Mononuclear cell (primary cell): Measurements from ENCODE around the gene MUS81. TPM values are rescaled to one million over a fixed set of nuclear protein-coding genes. Genes with fewer than 3 reads are reported as not detected.

ENCODE experiments used
- H3K27me3 ChIP-seq: 2 replicates; pipeline ENCODE4 v1.6.0; 2011; ENCODE audit warnings: low read length, control low read depth; ENCODE audit not compliant: insufficient read depth
- H3K4me1 ChIP-seq: 2 replicates; pipeline ENCODE4 v1.5.1; 2011; ENCODE audit warnings: mild to moderate bottlenecking, low read length, control low read depth; ENCODE audit not compliant: insufficient read depth
- H3K4me3 ChIP-seq: 2 replicates; pipeline ENCODE4 v1.5.1; 2011; ENCODE audit warnings: mild to moderate bottlenecking, low read length, moderate library complexity
- H3K9me3 ChIP-seq: 2 replicates; pipeline ENCODE4 v1.5.1; 2011; ENCODE audit warnings: low read depth, mild to moderate bottlenecking, control low read depth, low read length
- total RNA-seq: library from RNA; depleted of rRNA; stranded (reverse); fragments of >200 nt; gene quantifications from one replicate; pipeline ENCODE4 v1.2.3, GENCODE V29; 2012

MUS81 gene
- total RNA-seq, 1 donor: 17.3 TPM

DNA sequence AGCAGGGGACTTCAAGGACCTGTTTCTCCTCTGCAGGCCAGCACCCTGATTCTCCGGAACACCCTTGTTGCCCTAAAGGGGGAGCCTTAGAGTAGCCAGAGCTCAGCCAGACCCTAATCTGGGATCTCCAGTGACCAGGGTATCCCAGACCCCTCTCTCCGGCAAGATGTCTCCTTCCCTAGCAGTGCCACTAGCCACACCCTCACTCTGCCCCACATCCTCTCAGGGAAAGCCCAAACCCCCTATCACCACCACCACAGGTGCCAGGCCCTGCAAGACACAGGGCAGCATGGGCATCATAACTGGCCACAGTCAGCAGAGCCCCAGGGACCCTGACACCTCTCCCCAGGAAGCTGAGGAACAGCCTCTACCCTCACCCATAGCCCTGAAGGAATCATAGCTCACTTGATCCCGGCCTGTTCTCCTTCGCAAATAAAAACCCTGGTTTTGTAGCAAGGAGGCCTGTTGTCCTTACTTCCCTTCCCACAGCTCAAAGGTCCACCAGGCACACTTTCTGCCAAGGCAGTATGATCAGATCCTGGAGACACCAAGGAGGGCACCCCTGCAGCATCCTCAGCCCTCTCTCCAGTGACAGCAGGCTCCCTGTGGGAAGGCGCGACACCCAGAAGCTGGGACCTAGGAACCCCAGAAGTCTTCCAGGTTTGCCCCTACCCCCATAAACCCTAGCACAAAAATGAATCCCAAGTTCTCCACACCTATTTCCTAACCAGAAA lies 6.8 kb upstream of the MUS81 start:
- Histone ChIP-seq H3K4me1 (peaks cover 22% of the 10 kb centered on the region), H3K4me3 (no peak overlapping the region), H3K9me3 (no peaks in the 10 kb centered on the region), H3K27me3 (no peaks in the 10 kb centered on the region)

DNA sequence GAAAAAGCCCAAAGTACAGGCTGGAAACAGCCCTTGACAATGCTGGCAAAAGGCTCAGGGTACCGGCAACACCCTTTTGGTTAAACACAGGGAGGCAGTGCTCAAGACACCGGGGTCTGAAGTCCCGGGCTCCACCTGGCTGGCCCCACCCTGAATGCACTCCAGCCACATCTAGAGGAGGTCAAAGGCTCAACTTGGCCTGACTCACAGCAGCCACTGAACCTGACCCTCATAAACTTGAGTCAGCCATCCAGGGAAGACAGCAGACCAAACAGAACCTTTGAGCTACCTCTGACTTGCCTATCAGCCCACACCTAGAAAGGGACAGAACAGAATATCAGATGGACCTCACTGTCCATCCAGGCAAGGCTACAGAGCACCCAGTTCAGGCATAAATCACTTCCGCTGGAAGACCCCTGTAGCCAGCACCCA lies 6.1 kb upstream of the MUS81 start:
- no peaks in the 10 kb centered on the region for H3K9me3 ChIP-seq
- no peak overlapping the region for H3K4me3 ChIP-seq
- H3K4me1 ChIP-seq: peaks cover 30% of the 10 kb centered on the region
- H3K27me3 ChIP-seq: no peaks in the 10 kb centered on the region

DNA sequence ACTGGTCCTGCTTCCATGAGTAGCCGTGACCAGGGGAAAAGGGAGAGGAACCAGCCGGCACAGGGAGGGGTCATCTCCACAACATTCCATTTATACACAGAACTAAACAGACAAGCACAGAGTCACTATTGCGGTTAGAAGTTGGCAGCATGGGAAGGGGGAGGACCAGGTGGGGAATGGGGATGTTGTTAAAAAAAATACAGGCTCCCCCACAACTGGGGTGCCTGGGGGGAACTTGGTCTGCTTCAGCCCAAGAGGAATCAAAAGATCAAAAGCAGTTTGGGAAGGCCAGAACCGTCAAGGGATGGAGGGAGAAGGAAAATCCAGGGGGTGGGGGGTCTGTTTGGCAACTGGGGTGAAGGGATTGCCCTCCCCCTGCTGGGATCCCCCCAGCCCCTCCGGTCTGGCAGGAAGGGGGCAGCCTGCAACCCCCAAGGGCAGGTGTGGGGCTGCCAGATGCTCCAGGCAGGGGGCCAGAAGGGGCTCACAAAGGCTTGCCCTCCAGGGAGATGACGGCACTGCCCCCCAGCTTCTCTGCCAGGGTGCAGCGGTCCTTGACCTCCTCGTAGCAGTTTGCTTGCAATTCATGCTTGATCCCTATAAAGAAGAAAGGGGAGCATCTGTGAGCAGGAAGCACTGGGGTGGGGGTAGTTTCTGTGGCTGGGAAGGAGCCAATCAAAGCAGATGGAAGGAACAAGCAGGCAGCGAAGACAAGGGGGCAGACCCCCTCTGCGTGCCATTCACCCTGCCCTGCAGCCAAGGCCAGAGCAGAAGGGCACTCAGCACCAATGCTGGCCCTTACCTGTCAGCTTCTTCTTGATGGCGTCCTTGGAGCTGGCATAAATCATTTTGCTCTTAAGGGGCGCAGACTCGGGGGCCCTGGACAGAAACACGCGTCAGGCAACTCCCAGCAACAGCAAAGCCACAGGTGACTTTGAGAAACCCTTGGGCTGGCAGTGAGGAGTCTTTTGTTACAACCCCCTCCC lies 5.1 kb upstream of the MUS81 start:
- Histone ChIP-seq H3K4me3 (no peak overlapping the region), H3K27me3 (no peaks in the 10 kb centered on the region), H3K4me1 (peaks cover 39% of the 10 kb centered on the region), H3K9me3 (no peaks in the 10 kb centered on the region)

DNA sequence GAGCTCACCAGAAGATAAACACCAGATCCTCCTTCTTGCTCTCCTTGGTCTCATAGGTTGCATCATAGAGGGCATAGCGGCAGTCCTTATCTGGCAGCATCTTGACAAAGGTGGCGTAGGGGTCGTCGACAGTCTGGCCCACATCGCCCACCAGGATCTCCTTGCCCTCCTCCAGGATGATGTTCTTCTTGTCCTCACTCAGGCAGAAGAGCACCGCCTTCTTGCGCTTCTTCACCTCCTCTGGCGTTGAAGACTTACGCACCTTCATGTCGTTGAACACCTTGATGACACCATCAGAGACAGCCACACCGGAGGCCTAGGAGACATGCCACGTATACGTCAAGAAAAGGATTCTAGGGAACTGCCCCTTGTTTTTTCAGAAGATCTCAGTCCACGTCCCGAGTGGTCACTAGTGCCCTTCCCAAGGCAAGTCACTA lies 4.3 kb upstream of the MUS81 start:
- H3K4me1 ChIP-seq: peaks cover 41% of the 10 kb centered on the region
- peak overlapping the region; percentile 94 for H3K4me3 ChIP-seq
- H3K27me3 ChIP-seq: no peaks in the 10 kb centered on the region
- H3K9me3 ChIP-seq: no peaks in the 10 kb centered on the region

DNA sequence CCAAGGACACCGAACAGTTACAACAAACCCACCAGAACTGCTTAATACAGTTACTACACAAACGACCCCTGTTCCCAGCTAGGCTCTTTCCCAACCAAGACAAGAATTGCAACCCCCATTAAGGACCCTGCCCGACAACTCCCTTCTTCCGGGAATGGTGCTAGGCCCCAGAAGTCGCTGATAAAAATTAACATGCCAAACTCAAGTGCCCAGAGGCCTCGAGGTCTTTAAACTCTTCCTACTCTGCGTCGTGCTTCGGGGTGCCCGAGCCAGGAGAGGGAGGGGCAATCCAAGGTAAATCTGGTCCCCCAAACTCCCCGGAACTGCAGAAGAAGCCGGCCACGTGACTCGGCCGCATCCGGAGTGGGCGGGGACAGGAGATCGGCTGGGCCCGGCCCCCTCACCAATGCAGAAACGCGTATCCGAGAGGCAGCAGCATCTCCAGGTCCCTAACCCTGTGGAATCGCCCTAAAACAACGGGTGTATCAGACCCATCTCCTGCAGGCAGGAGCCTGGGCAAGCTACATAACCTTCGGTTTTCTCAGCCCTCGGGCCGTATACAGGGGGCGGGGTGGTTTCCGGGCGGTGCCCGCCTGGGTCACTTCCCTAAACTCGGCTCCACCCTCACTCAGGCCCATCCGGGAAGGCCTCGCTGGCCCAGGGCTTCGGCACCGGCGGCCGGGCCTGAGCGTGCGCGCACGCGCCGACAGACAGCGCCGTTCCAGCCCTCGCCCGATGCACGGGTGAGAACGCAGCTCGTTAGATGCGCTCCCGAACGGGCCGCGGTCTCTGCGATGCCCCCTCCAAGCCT lies 3.3 kb upstream of the MUS81 start:
- Histone ChIP-seq H3K4me3 (peak overlapping the region; percentile 94), H3K27me3 (no peaks in the 10 kb centered on the region), H3K4me1 (peaks cover 50% of the 10 kb centered on the region), H3K9me3 (no peaks in the 10 kb centered on the region)

DNA sequence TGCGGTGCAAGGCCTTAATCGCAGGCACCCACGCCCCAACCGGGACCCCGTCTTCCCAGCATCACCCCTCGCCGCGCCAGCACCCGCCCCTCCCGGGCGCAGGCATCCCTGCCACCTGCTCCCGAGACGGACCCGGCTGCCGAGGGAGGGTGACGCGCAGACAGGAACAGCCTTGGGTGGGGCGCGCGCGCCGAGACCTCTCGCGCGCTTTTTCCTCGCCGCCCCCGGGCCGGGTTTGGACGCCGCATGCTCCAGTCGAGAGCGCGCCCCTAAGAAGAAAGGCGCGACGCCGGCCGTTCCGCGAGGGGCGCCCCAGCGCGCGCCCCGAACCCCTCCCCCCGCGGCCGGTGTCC lies 2.8 kb upstream of the MUS81 start:
- Histone ChIP-seq H3K4me3 (peak overlapping the region; percentile 94), H3K4me1 (peaks cover 56% of the 10 kb centered on the region), H3K27me3 (no peaks in the 10 kb centered on the region), H3K9me3 (no peaks in the 10 kb centered on the region)

DNA sequence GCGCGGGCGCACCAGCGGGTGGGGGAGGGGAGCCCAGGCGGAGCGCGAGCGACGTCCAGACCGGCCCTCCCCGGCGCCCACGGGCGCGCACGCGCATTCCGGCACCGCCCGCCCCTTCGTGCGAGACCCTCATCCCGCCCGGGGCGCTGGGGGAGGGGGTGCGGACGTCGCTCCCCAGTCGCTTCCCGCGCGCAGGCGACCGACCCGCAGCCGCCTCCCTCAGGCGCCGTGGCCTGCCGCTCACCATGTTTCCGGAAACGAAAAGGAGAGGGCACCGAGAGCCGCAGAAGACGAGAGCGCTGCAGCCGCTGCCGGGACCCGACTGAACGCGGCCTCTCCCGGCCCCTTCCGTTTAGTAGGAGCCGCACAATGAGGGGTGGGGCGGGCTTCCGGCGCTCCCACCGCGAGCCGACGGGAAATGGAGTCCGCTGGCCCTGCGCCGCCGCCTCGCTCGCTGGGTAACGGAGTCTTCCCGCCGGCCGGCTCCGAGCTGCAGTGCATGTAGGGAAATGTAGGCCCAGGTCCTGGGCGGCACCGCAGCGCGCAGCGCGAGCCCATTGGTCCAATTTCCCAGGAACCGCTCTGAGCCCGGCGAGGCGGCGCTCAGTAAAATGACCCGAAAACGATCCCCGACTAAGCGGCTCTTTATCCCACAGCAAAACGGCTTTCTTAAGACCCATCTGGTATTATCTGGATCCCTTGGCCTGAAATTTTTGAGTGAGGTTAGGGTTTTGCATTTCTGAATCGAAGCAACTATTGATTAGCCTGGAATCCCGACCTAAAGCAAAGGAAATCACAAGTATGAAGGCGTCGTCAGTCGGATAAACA lies 2.2 kb upstream of the MUS81 start, which contains the start of gene CFL1:
CFL1 (minus strand) TSS at position 328 of the 828 bp plus-strand sequence; CDS start at position 247, 81 bp downstream.
- H3K4me1 ChIP-seq: peaks cover 56% of the 10 kb centered on the region
- H3K9me3 ChIP-seq: no peaks in the 10 kb centered on the region
- no peaks in the 10 kb centered on the region for H3K27me3 ChIP-seq
- H3K4me3 ChIP-seq: peak within 1 kb of the TSS; percentile 94

DNA sequence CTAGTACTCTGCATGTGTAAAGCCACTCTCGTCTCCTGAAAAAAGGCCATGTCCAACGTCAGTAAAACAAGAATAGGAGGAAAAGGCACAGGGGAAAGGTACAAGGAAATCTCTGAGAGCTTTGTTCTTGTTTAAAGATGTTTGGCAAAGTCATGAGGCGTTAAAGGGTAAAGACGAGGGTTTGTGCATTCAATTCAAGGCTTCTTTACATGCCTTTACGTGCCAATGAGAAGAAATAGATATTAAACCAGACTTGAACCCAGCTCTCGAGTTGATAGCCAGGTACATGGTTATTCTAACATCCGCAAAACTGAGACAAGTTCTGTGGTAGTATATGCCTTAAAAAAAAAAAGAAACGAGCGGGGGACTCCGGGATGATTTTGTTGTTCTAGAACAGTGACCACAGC lies 1.5 kb upstream of the MUS81 start:
- H3K27me3 ChIP-seq: no peaks in the 10 kb centered on the region
- peak overlapping the region; percentile 94 for H3K4me3 ChIP-seq
- H3K4me1 ChIP-seq: peaks cover 56% of the 10 kb centered on the region
- no peaks in the 10 kb centered on the region for H3K9me3 ChIP-seq

DNA sequence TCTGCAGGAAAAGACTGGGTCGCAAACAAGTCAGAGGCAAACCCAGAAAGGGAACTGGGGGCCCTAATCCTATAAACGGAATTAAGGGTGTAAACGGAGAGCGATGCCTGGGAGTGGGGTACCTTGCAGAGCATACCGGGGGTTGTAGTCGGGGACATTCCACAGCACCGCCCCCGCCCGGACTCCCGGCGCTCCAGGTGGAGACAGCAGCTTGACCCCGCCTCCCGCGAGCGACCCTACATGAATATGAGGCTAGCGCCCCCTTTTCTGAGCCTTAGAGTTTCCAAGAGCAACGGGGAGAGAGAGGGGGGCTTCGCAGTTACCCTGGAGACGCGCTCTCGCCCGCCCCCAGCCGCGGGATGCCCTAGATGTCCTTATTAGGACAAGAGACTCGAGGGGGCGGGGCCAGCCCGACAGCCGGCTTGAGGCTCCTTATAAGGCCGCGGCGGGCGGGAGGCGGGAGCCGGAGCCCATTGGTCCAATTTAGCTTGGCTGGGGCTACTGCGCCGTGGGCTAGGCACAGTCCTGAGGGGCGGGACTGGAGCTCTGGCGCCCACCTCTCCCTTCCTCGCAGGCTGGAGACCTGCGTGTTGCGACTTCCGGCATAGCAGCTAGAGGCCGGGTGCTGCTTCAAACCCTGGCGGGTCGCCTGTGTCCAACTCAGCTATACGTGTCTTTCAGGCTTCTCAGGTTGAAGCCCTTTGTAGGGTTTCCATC lies 980 bp upstream of the MUS81 start:
- H3K4me1 ChIP-seq: peaks cover 52% of the 10 kb centered on the region
- H3K4me3 ChIP-seq: peak overlapping the region; percentile 94
- no peaks in the 10 kb centered on the region for H3K27me3 ChIP-seq
- H3K9me3 ChIP-seq: no peaks in the 10 kb centered on the region

DNA sequence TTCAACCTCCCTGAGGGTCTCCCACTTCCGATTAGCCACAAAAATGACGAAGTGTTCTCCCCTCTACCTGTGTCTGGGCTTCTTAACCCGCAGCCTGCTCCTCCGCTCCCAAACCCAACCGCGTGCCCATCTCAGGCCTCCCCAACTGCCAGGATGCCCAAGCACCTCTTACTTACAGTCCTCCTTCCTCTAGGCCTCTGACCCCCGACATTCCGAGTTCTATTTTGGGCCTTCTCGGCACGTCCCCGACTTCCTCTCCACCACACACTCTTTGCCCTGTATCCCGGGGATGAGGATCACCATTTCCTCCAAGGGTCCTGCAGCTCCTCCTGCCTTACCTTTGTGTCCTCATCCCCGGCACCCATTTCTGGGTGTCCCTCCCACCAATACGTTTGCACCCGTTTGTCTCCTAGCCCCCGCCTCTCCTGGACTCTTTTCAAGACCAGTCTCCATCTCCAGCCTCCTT lies 388 bp upstream of the MUS81 start:
- Histone ChIP-seq H3K4me1 (peaks cover 52% of the 10 kb centered on the region), H3K4me3 (peak overlapping the region; percentile 94), H3K9me3 (no peaks in the 10 kb centered on the region), H3K27me3 (no peaks in the 10 kb centered on the region)

DNA sequence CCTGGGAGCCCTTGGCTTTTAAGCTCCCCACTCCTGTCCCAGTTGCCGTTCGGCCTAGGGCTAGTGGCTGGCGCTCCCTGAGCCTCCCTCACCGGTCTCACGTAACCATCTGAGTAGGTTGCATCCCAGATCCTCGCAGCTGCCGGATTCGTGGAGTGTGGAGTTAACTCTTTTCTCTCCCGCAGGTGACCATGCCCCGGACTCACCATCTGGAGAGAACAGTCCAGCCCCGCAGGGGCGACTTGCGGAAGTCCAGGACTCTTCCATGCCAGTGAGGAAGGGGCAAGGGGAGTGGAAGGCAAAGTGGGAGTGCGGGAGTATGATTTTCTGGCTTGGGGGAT lies 902 bp downstream of the MUS81 start:
- peak overlapping the region; percentile 94 for H3K4me3 ChIP-seq
- peaks cover 42% of the 10 kb centered on the region for H3K4me1 ChIP-seq

DNA sequence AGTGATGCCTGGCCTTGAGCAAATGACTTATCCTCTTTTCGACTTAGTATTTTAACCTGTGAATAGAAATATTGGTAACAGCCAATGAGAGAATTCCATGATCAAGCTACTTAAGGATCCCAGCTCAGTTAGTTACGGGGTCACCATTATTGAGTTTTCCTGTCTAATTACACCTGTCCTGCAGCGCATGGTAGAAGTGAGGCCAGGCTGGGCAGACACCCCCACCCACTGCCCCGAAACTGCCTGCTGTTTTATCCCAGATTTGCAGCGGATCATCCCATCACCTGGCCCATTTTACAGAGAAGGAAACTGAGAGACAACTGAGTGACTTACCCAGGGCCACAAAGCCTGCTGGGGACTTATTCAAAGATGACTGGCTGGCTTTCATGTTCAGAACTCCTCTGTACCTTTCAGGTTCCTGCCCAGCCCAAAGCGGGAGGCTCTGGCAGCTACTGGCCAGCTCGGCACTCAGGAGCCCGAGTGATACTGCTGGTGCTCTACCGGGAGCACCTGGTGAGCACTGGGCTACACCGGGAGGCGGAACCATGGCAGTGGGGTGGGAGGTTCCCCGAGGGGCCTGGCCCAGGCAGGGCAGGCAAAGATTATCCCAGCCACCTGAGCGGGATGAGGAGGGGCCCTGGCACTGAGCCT lies 1.4 kb downstream of the MUS81 start:
- H3K4me3 ChIP-seq: peak overlapping the region; percentile 94
- peaks cover 37% of the 10 kb centered on the region for H3K4me1 ChIP-seq

More for the DNA sequence above, 902 bp downstream of the MUS81 start:
- no peaks in the 10 kb centered on the region for H3K27me3 ChIP-seq
- no peaks in the 10 kb centered on the region for H3K9me3 ChIP-seq

DNA sequence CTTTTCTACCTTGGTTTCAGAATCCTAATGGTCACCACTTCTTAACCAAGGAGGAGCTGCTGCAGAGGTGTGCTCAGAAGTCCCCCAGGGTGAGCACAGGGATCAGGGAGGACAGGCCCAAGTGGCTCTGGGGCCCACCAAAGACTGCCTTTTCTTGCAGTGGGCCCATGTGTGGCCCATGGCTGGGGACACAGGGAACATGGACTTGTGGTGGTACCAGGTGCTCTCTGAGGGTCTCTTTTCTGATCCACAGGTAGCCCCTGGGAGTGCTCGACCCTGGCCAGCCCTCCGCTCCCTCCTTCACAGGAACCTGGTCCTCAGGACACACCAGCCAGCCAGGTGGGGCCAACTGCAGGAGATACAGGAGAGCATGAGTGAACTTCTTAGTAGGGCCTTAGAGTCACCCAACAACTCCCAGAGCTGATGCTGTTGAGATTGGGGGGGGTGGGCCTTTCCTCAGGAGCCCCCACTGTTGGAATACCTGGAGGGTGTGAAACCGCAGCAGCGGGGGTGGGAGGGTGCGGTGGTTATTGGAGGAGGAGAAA lies 2.0 kb downstream of the MUS81 start:
- Histone ChIP-seq H3K4me1 (peaks cover 36% of the 10 kb centered on the region), H3K4me3 (no peak overlapping the region), H3K27me3 (no peaks in the 10 kb centered on the region), H3K9me3 (no peaks in the 10 kb centered on the region)

More for the DNA sequence above, 1.4 kb downstream of the MUS81 start:
- Histone ChIP-seq H3K9me3 (no peaks in the 10 kb centered on the region), H3K27me3 (no peaks in the 10 kb centered on the region)
